Measurements from ENCODE around the gene UBE2R2.
"Not testable (repeated sequence)": the region's sequence is repeated elsewhere in the genome, so short reads cannot be mapped to it uniquely, and the experiment has no call there.

The UBE2R2 gene

DNA sequence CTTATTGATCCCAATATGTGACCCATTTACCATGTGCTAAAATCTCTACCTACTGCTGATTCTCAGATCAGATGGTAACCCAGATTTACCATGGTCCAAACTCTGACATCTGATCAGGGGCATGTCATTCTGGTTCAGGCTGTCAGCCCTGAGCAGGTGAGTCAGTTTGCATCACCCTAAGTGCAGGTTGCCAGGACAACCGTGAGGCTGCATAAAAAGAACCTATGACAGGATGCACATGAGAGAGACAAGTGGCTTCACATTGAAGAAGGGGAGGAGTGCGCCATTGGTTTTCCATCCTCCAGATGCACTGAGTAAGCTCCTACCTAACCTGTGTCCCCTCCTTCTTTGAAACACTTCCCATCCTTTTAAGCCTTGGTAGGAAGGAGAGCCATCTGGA is 22.4 kb upstream of the UBE2R2 start:
- Histone ChIP-seq H3K27me3 (ENCODE audit: control insufficient read depth in 1 of 2, insufficient read depth in 1 of 2, low read length in 2 of 2) (peaks cover 32 to 58% of the 10 kb centered on the region in 2 experiments), H3K4me3 (ENCODE audit: insufficient read depth in 1 of 2, low read depth in 1 of 2, low read length in 2 of 2) (no peak overlapping the region), H4K8ac (ENCODE audit: low read length) (no peak overlapping the region), H3K23ac (ENCODE audit: low read length in 2 of 2) (no peak overlapping the region), H3K9me3 (ENCODE audit: control insufficient read depth, low read length) (peaks cover 13% of the 10 kb centered on the region), H3K9ac (ENCODE audit: low read length) (no peak overlapping the region), H3K27ac (ENCODE audit: low read length, poor library complexity, severe bottlenecking) (no peak overlapping the region), H2BK120ac (ENCODE audit: low read depth, low read length) (no peak overlapping the region), H3K4me2 (ENCODE audit: low read length, poor library complexity, severe bottlenecking) (no peak overlapping the region), H3K4me1 (ENCODE audit: control insufficient read depth, insufficient read depth, low read depth, low read length) (no peaks in the 10 kb centered on the region), H3K18ac (ENCODE audit: low read depth in 1 of 2, low read length in 2 of 2) (no peak overlapping the region), H2AFZ (ENCODE audit: low read depth, low read length) (no peak overlapping the region), H2AK5ac (ENCODE audit: low read length, severe bottlenecking) (no peak overlapping the region), H3K79me1 (replicated peaks; ENCODE audit: low read length, poor library complexity, severe bottlenecking) (no peaks in the 10 kb centered on the region), H2BK12ac (ENCODE audit: low read length in 2 of 2) (no peak overlapping the region), H2BK15ac (ENCODE audit: low read depth, poor library complexity, severe bottlenecking) (no peak overlapping the region), H3K14ac (ENCODE audit: low read length in 2 of 2) (no peak overlapping the region), H3K4ac (ENCODE audit: low read depth in 1 of 2, low read length in 2 of 2) (no peak overlapping the region), H3K36me3 (ENCODE audit: control insufficient read depth in 1 of 2, insufficient read depth in 2 of 2, low read depth in 1 of 2, low read length in 2 of 2) (no peaks in the 10 kb centered on the region), H4K91ac (ENCODE audit: low read length) (no peak overlapping the region), H2BK5ac (ENCODE audit: low read depth, low read length, poor library complexity, severe bottlenecking) (no peak overlapping the region)
- WGBS: 77% methylated on average over 2 of the region's 2 CpGs
- DNase-seq: no peak

DNA sequence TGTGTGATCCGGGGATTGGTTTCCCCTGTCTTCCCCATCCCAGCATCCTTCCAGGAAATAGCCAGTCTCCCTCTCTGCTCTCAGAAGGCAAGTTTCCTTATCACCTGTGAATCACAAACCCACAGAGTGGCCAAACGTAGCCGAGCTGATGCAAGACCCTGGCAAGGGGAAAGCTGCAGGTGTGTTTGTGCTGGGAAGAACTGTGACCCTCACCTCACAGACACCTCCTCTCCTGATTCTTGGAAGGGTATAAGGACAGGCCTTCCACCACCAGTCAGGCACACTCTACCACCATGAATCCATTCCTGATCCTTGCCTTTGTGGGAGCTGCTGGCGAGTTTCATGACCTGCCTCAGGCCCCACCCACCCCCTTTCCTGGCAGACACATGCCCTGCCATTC is 21.7 kb upstream of the UBE2R2 start, which contains the start of gene PRSS3:
TSS of gene PRSS3 (plus strand) at position 281 of the 400 bp plus-strand sequence. CDS start at position 294, 13 bp downstream.
- no peak within 1 kb of the TSS for H3K4me3 ChIP-seq (ENCODE audit: insufficient read depth in 1 of 2, low read depth in 1 of 2, low read length in 2 of 2)
- no peak within 1 kb of the TSS for H3K4ac ChIP-seq (ENCODE audit: low read depth in 1 of 2, low read length in 2 of 2)
- no peak within 1 kb of the TSS for H3K9ac ChIP-seq (ENCODE audit: low read length)
- peaks cover 13% of the 10 kb centered on the region for H3K9me3 ChIP-seq (ENCODE audit: control insufficient read depth, low read length)
- H3K27ac ChIP-seq (ENCODE audit: low read length, poor library complexity, severe bottlenecking): no peak within 1 kb of the TSS
- no peak within 1 kb of the TSS for H4K91ac ChIP-seq (ENCODE audit: low read length)
- H3K14ac ChIP-seq (ENCODE audit: low read length in 2 of 2): no peak within 1 kb of the TSS
- no peak within 1 kb of the TSS for H2AK5ac ChIP-seq (ENCODE audit: low read length, severe bottlenecking)
- no peaks in the 10 kb centered on the region for H3K36me3 ChIP-seq (ENCODE audit: control insufficient read depth in 1 of 2, insufficient read depth in 2 of 2, low read depth in 1 of 2, low read length in 2 of 2)
- H3K27me3 ChIP-seq (ENCODE audit: control insufficient read depth in 1 of 2, insufficient read depth in 1 of 2, low read length in 2 of 2): peaks cover 39 to 65% of the 10 kb centered on the region in 2 experiments
- DNase-seq: no peak
- no peak within 1 kb of the TSS for H2BK120ac ChIP-seq (ENCODE audit: low read depth, low read length)
- H2BK12ac ChIP-seq (ENCODE audit: low read length in 2 of 2): no peak within 1 kb of the TSS
- no peak within 1 kb of the TSS for H4K8ac ChIP-seq (ENCODE audit: low read length)
- no peak within 1 kb of the TSS for H2BK5ac ChIP-seq (ENCODE audit: low read depth, low read length, poor library complexity, severe bottlenecking)
- no peaks in the 10 kb centered on the region for H3K79me1 ChIP-seq (replicated peaks; ENCODE audit: low read length, poor library complexity, severe bottlenecking)
- H2BK15ac ChIP-seq (ENCODE audit: low read depth, poor library complexity, severe bottlenecking): no peak within 1 kb of the TSS
- no peaks in the 10 kb centered on the region for H3K4me1 ChIP-seq (ENCODE audit: control insufficient read depth, insufficient read depth, low read depth, low read length)
- no peak within 1 kb of the TSS for H3K23ac ChIP-seq (ENCODE audit: low read length in 2 of 2)
- no peak within 1 kb of the TSS for H3K4me2 ChIP-seq (ENCODE audit: low read length, poor library complexity, severe bottlenecking)
- 72% methylated on average over 4 of the region's 4 CpGs for WGBS
- no peak within 1 kb of the TSS for H2AFZ ChIP-seq (ENCODE audit: low read depth, low read length)
- no peak within 1 kb of the TSS for H3K18ac ChIP-seq (ENCODE audit: low read depth in 1 of 2, low read length in 2 of 2)

DNA sequence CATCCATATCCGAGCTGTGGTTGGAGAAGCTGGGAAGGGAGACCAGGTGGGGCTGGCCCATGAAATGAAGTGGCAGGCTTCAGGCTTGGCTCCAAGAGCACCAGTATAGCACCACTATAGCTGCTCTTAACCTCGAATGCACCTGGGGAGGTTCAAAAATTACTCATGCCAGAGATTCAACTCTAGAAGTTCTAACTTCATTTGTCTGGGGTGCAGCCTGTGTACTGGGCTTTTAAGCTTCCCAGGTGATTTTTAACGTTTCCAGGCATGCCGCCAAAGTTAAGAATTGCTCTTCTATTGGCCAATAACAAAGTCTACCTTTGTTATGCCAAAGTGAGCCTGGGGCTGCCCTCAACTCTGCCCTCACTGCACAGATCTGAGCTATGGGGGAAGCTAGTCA is 21.1 kb upstream of the UBE2R2 start:
- Histone ChIP-seq H3K36me3 (ENCODE audit: control insufficient read depth in 1 of 2, insufficient read depth in 2 of 2, low read depth in 1 of 2, low read length in 2 of 2) (no peaks in the 10 kb centered on the region), H3K27me3 (ENCODE audit: control insufficient read depth in 1 of 2, insufficient read depth in 1 of 2, low read length in 2 of 2) (peaks cover 41 to 69% of the 10 kb centered on the region in 2 experiments), H3K9me3 (ENCODE audit: control insufficient read depth, low read length) (peaks cover 13% of the 10 kb centered on the region), H3K79me1 (replicated peaks; ENCODE audit: low read length, poor library complexity, severe bottlenecking) (no peaks in the 10 kb centered on the region), H3K4me1 (ENCODE audit: control insufficient read depth, insufficient read depth, low read depth, low read length) (no peaks in the 10 kb centered on the region), H3K18ac (ENCODE audit: low read depth in 1 of 2, low read length in 2 of 2) (no peak overlapping the region), H2AFZ (ENCODE audit: low read depth, low read length) (no peak overlapping the region), H3K27ac (ENCODE audit: low read length, poor library complexity, severe bottlenecking) (no peak overlapping the region), H3K4me2 (ENCODE audit: low read length, poor library complexity, severe bottlenecking) (no peak overlapping the region), H4K91ac (ENCODE audit: low read length) (no peak overlapping the region), H2BK12ac (ENCODE audit: low read length in 2 of 2) (no peak overlapping the region), H4K8ac (ENCODE audit: low read length) (no peak overlapping the region), H3K14ac (ENCODE audit: low read length in 2 of 2) (no peak overlapping the region), H3K23ac (ENCODE audit: low read length in 2 of 2) (no peak overlapping the region), H3K4me3 (ENCODE audit: insufficient read depth in 1 of 2, low read depth in 1 of 2, low read length in 2 of 2) (no peak overlapping the region), H2BK5ac (ENCODE audit: low read depth, low read length, poor library complexity, severe bottlenecking) (no peak overlapping the region), H2BK120ac (ENCODE audit: low read depth, low read length) (no peak overlapping the region), H3K9ac (ENCODE audit: low read length) (no peak overlapping the region), H3K4ac (ENCODE audit: low read depth in 1 of 2, low read length in 2 of 2) (no peak overlapping the region), H2AK5ac (ENCODE audit: low read length, severe bottlenecking) (no peak overlapping the region), H2BK15ac (ENCODE audit: low read depth, poor library complexity, severe bottlenecking) (no peak overlapping the region)
- 57% methylated on average over 4 of the region's 4 CpGs for WGBS
- DNase-seq: no peak

DNA sequence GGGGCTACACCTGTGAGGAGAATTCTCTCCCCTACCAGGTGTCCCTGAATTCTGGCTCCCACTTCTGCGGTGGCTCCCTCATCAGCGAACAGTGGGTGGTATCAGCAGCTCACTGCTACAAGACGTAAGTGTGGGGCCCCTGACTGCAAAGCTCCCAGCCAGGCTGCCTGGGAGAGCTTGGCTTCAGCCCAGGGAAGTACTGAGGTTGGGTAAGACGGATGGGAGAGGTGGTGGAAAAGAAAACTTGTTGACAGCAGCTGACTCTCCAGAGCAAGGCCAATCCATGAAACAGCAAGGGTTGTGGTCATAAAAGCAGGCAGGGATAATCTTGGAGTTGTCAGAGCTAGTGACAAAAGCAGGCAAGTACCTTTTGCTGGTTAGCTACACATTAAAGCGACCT is 20.3 kb upstream of the UBE2R2 start:
- not testable (repeated sequence) for H3K79me1 ChIP-seq (replicated peaks; ENCODE audit: low read length, poor library complexity, severe bottlenecking); H2BK120ac ChIP-seq (ENCODE audit: low read depth, low read length); H3K9ac ChIP-seq (ENCODE audit: low read length); H3K23ac ChIP-seq (ENCODE audit: low read length in 2 of 2); H3K4me2 ChIP-seq (ENCODE audit: low read length, poor library complexity, severe bottlenecking); H4K91ac ChIP-seq (ENCODE audit: low read length); H3K36me3 ChIP-seq (ENCODE audit: control insufficient read depth in 1 of 2, insufficient read depth in 2 of 2, low read depth in 1 of 2, low read length in 2 of 2); H2AFZ ChIP-seq (ENCODE audit: low read depth, low read length); H4K8ac ChIP-seq (ENCODE audit: low read length); H3K4me3 ChIP-seq (ENCODE audit: insufficient read depth in 1 of 2, low read depth in 1 of 2, low read length in 2 of 2); H3K4ac ChIP-seq (ENCODE audit: low read depth in 1 of 2, low read length in 2 of 2); H2BK15ac ChIP-seq (ENCODE audit: low read depth, poor library complexity, severe bottlenecking); H2BK5ac ChIP-seq (ENCODE audit: low read depth, low read length, poor library complexity, severe bottlenecking); DNase-seq; H3K27ac ChIP-seq (ENCODE audit: low read length, poor library complexity, severe bottlenecking); H3K14ac ChIP-seq (ENCODE audit: low read length in 2 of 2); H2BK12ac ChIP-seq (ENCODE audit: low read length in 2 of 2); H3K18ac ChIP-seq (ENCODE audit: low read depth in 1 of 2, low read length in 2 of 2); H3K4me1 ChIP-seq (ENCODE audit: control insufficient read depth, insufficient read depth, low read depth, low read length); H2AK5ac ChIP-seq (ENCODE audit: low read length, severe bottlenecking)
- Histone ChIP-seq H3K9me3 (ENCODE audit: control insufficient read depth, low read length) (peaks cover 13% of the 10 kb centered on the region), H3K27me3 (ENCODE audit: control insufficient read depth in 1 of 2, insufficient read depth in 1 of 2, low read length in 2 of 2) (peaks cover 41 to 69% of the 10 kb centered on the region in 2 experiments)
- WGBS: 81% methylated on average over 5 of the region's 5 CpGs
